Loucy (cell line): Measurements from ENCODE around the gene DNAJC1.

Experiments
- H2AFZ ChIP-seq: fragments of 200-600 bp; sonication (generic); 2 replicates; pipeline ENCODE4 v1.6.0; 2016; ENCODE audit warnings: antibody characterized with exemption, mild to moderate bottlenecking, low read length, moderate library complexity
- H3F3A ChIP-seq: fragments of 200-600 bp; 2 replicates; pipeline ENCODE4 v1.6.0; 2016; ENCODE audit warnings: antibody characterized with exemption, low read depth, mild to moderate bottlenecking
- H3K27me3 ChIP-seq: fragments of 200-600 bp; sonication (generic); 2 replicates; pipeline ENCODE4 v1.6.1; 2014; ENCODE audit warnings: low read length, mild to moderate bottlenecking; ENCODE audit not compliant: insufficient read depth, poor library complexity, severe bottlenecking
- H3K36me3 ChIP-seq: fragments of 200-600 bp; sonication (generic); 2 replicates; pipeline ENCODE4 v1.6.1; 2016; ENCODE audit warnings: low read length; ENCODE audit not compliant: insufficient read depth
- H3K4me1 ChIP-seq: fragments of 200-600 bp; sonication (generic); 2 replicates; pipeline ENCODE4 v1.5.1; 2014; ENCODE audit warnings: low read length, mild to moderate bottlenecking; ENCODE audit not compliant: insufficient read depth, poor library complexity, severe bottlenecking
- H3K4me2 ChIP-seq: fragments of 200-600 bp; sonication (generic); 2 replicates; pipeline ENCODE4 v1.6.0; 2014; ENCODE audit warnings: antibody characterized with exemption, low read length, low read depth, mild to moderate bottlenecking; ENCODE audit not compliant: poor library complexity, severe bottlenecking
- H3K4me3 ChIP-seq: fragments of 200-600 bp; sonication (generic); 2 replicates; pipeline ENCODE4 v1.5.1; 2014; ENCODE audit warnings: low read length, mild to moderate bottlenecking, mixed read lengths; ENCODE audit not compliant: poor library complexity, severe bottlenecking
- H3K79me2 ChIP-seq: fragments of 200-600 bp; sonication (generic); 2 replicates; pipeline ENCODE4 v1.6.1; 2014; ENCODE audit warnings: low read length; ENCODE audit not compliant: insufficient read depth
- H3K9ac ChIP-seq: fragments of 200-600 bp; sonication (generic); 2 replicates; pipeline ENCODE4 v1.6.0; 2014; ENCODE audit warnings: mild to moderate bottlenecking, low read depth, low read length, moderate library complexity; ENCODE audit not compliant: poor library complexity, severe bottlenecking
- H3K9me2 ChIP-seq: fragments of 200-600 bp; sonication (generic); replicated peaks from 2 replicates; pipeline ENCODE4 v1.6.1; 2016; ENCODE audit warnings: low read depth, low read length, mixed read lengths
- H3K9me3 ChIP-seq: fragments of 200-600 bp; sonication (generic); 2 replicates; pipeline ENCODE4 v1.6.1; 2014; ENCODE audit warnings: mild to moderate bottlenecking, antibody characterized with exemption, low read length, low read depth; ENCODE audit not compliant: insufficient read depth
- H4K20me1 ChIP-seq: fragments of 200-600 bp; sonication (generic); 2 replicates; pipeline ENCODE4 v1.6.0; 2014; ENCODE audit warnings: antibody characterized with exemption, low read length, mild to moderate bottlenecking; ENCODE audit not compliant: insufficient read depth, poor library complexity, severe bottlenecking
- EZH2phosphoT487 ChIP-seq: fragments of 200-600 bp; IDR thresholded peaks from 2 replicates; pipeline ENCODE4 v1.6.1; 2018; ENCODE audit warnings: antibody characterized with exemption, mild to moderate bottlenecking, moderate library complexity, borderline replicate concordance
- TF ChIP-seq, protein P1 (sequence below): fragments of 200-600 bp; sonication (generic); conservative IDR thresholded peaks from 2 replicates; pipeline ENCODE4 v1.5.1; 2014; ENCODE audit warnings: mild to moderate bottlenecking, antibody characterized with exemption, low read length

DNAJC1 gene

DNA sequence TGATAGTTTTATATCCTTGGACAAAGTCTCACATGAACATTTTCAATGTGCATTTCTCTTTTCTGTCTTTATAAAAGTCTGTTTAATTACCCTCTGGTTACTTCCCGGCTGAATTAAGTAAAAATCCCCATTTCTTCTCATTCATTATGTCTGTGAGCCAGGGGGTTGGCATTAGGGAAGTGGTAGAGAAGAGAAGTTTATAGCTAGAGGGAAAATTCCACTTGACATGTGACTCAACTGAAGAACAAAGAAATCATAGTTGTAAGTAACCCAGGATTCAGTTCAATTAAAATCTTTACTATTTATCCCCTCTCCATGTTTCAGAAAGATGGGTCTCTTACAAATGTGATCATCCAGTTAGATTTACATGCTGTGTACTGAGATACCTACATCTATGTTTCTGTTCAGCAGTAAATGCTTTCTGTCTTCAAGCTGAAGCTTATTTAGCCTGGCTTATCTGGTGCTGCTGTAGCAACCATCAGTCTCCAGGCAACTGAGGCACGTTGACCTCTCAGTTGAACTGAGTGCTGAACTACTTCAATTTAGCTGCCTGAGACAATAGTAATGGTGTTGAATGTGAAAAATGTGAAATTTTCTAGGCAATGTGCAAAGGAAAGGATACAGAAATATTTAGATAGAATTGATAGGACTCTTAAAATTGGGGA is 287.9 kb downstream of the DNAJC1 start:
- Histone ChIP-seq H3K4me3 (no peak overlapping the region), H3K9me2 (no peaks in the 10 kb centered on the region), H3F3A (no peaks in the 10 kb centered on the region), H3K79me2 (peaks cover 16% of the 10 kb centered on the region; the same call in 1 of the 2 replicates), H4K20me1 (peaks cover 5% of the 10 kb centered on the region), H3K4me2 (no peak overlapping the region), H3K9ac (no peak overlapping the region), H3K36me3 (peaks cover 68% of the 10 kb centered on the region; the same call in 1 of the 2 replicates), H2AFZ (no peak overlapping the region), H3K9me3 (no peaks in the 10 kb centered on the region), H3K4me1 (no peaks in the 10 kb centered on the region), H3K27me3 (no peaks in the 10 kb centered on the region)
- no peak for TF ChIP-seq EZH2phosphoT487
- TF ChIP-seq, protein P1, sequence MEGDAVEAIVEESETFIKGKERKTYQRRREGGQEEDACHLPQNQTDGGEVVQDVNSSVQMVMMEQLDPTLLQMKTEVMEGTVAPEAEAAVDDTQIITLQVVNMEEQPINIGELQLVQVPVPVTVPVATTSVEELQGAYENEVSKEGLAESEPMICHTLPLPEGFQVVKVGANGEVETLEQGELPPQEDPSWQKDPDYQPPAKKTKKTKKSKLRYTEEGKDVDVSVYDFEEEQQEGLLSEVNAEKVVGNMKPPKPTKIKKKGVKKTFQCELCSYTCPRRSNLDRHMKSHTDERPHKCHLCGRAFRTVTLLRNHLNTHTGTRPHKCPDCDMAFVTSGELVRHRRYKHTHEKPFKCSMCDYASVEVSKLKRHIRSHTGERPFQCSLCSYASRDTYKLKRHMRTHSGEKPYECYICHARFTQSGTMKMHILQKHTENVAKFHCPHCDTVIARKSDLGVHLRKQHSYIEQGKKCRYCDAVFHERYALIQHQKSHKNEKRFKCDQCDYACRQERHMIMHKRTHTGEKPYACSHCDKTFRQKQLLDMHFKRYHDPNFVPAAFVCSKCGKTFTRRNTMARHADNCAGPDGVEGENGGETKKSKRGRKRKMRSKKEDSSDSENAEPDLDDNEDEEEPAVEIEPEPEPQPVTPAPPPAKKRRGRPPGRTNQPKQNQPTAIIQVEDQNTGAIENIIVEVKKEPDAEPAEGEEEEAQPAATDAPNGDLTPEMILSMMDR, result no peak

DNA sequence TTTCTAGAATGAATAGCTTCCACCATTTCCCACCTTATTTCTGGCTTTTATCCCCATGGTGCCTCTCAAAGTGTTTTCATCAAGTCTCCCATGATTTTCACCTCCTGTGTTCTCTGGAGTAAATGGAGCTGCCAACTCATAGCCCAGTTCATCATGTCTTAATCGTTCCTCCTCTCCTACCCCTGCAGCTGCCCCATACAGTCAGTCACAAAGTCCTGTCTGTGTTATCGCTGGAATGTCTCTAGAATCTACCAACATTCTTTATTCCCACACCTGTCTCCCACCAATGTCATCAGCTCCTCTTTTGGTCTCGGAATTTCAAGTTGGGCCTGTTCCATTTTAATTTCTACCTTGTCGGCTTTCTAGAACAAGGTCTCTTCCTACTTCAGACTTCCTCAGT is 290.6 kb downstream of the DNAJC1 start:
- Histone ChIP-seq H2AFZ (no peak overlapping the region), H3K4me1 (no peaks in the 10 kb centered on the region), H3K4me2 (no peak overlapping the region), H3K9me3 (no peaks in the 10 kb centered on the region), H3K36me3 (peaks cover 59% of the 10 kb centered on the region; the same call in 1 of the 2 replicates), H3K9ac (no peak overlapping the region), H3K79me2 (peaks cover 24% of the 10 kb centered on the region; the same call in 1 of the 2 replicates), H3F3A (no peaks in the 10 kb centered on the region), H3K4me3 (no peak overlapping the region), H4K20me1 (peaks cover 9% of the 10 kb centered on the region), H3K9me2 (no peaks in the 10 kb centered on the region), H3K27me3 (no peaks in the 10 kb centered on the region)
- no peak for TF ChIP-seq EZH2phosphoT487
- TF ChIP-seq, protein P1, result no peak

DNA sequence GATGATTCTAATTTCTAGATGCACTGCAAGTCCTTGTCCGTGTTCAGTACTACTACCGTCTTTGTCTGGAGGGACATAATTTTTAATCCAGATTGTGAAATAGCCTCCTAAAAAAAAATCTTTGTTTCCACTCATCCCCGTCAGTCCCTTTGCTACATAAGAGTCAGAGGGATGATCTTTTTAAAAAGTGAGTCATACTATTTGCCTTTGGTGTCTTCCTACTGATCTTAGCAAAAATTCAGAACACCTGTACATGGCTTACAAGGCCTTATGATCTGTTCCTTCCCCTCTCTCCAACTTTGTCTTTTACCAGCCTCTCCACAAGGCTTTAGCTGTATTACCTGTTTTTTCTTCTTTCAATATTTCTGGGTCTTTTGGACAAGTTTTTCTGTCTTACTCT is 296.0 kb downstream of the DNAJC1 start:
- no peak for TF ChIP-seq EZH2phosphoT487
- TF ChIP-seq, protein P1, result no peak
- Histone ChIP-seq H4K20me1 (peaks cover 33% of the 10 kb centered on the region), H3F3A (no peaks in the 10 kb centered on the region), H2AFZ (no peak overlapping the region), H3K36me3 (peaks cover 21% of the 10 kb centered on the region; the same call in 1 of the 2 replicates), H3K9me2 (no peaks in the 10 kb centered on the region), H3K4me1 (peaks cover 18% of the 10 kb centered on the region), H3K4me3 (no peak overlapping the region), H3K27me3 (no peaks in the 10 kb centered on the region), H3K9ac (no peak overlapping the region), H3K9me3 (no peaks in the 10 kb centered on the region), H3K79me2 (peaks cover 57% of the 10 kb centered on the region), H3K4me2 (no peak overlapping the region)
